Osteocyte (in vitro differentiated cells): Measurements from ENCODE around the gene ABCF2. TPM values are rescaled to one million over a fixed set of nuclear protein-coding genes. Genes with fewer than 3 reads are reported as not detected.

ENCODE experiments used
- DNase-seq: peaks from one replicate; pipeline ENCODE4 v3.0.0; 2021; ENCODE audit warnings: mixed read lengths; ENCODE audit not compliant: unreplicated experiment; ENCODE audit errors: extremely low spot score
- H3K27ac Mint-ChIP-seq: one replicate; pipeline ENCODE4 v1.8.0; 2021; ENCODE audit warnings: mild to moderate bottlenecking, mixed read lengths; ENCODE audit not compliant: unreplicated experiment
- H3K27me3 Mint-ChIP-seq: one replicate; pipeline ENCODE4 v1.8.0; 2021; ENCODE audit warnings: mixed read lengths; ENCODE audit not compliant: unreplicated experiment
- H3K36me3 Mint-ChIP-seq: one replicate; pipeline ENCODE4 v1.8.0; 2021; ENCODE audit warnings: mixed read lengths; ENCODE audit not compliant: unreplicated experiment
- H3K4me1 Mint-ChIP-seq: one replicate; pipeline ENCODE4 v1.8.0; 2021; ENCODE audit warnings: mixed read lengths; ENCODE audit not compliant: unreplicated experiment
- H3K4me3 Mint-ChIP-seq: one replicate; pipeline ENCODE4 v1.8.0; 2021; ENCODE audit warnings: mild to moderate bottlenecking, moderate library complexity, mixed read lengths; ENCODE audit not compliant: unreplicated experiment
- H3K9me3 Mint-ChIP-seq: one replicate; pipeline ENCODE4 v1.8.0; 2021; ENCODE audit warnings: mixed read lengths; ENCODE audit not compliant: unreplicated experiment
- total RNA-seq: library from RNA; stranded (reverse); gene quantifications from 2 replicates; pipeline ENCODE4 v1.2.1, GENCODE V29; 2021
- TF ChIP-seq, protein P1 (sequence below): fragments of 200-600 bp; sonication (generic); IDR thresholded peaks from 2 replicates; pipeline ENCODE4 v1.5.0; 2021; ENCODE audit warnings: antibody characterized with exemption, mild to moderate bottlenecking, moderate library complexity

ABCF2 gene
- total RNA-seq, 1 donor from 2014 or later = 43.9 TPM

GRCh38 chr7:151239837-151240459, 12.9 kb upstream of the ABCF2 start:
- no peak for DNase-seq
- Mint-ChIP-seq H3K27ac (no peak overlapping the region), H3K36me3 (peaks cover 29% of the 10 kb centered on the region), H3K4me3 (no peak overlapping the region), H3K9me3 (no peaks in the 10 kb centered on the region), H3K4me1 (peaks cover 10% of the 10 kb centered on the region), H3K27me3 (no peaks in the 10 kb centered on the region)
- TF ChIP-seq, protein P1, sequence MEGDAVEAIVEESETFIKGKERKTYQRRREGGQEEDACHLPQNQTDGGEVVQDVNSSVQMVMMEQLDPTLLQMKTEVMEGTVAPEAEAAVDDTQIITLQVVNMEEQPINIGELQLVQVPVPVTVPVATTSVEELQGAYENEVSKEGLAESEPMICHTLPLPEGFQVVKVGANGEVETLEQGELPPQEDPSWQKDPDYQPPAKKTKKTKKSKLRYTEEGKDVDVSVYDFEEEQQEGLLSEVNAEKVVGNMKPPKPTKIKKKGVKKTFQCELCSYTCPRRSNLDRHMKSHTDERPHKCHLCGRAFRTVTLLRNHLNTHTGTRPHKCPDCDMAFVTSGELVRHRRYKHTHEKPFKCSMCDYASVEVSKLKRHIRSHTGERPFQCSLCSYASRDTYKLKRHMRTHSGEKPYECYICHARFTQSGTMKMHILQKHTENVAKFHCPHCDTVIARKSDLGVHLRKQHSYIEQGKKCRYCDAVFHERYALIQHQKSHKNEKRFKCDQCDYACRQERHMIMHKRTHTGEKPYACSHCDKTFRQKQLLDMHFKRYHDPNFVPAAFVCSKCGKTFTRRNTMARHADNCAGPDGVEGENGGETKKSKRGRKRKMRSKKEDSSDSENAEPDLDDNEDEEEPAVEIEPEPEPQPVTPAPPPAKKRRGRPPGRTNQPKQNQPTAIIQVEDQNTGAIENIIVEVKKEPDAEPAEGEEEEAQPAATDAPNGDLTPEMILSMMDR = no peak

DNA sequence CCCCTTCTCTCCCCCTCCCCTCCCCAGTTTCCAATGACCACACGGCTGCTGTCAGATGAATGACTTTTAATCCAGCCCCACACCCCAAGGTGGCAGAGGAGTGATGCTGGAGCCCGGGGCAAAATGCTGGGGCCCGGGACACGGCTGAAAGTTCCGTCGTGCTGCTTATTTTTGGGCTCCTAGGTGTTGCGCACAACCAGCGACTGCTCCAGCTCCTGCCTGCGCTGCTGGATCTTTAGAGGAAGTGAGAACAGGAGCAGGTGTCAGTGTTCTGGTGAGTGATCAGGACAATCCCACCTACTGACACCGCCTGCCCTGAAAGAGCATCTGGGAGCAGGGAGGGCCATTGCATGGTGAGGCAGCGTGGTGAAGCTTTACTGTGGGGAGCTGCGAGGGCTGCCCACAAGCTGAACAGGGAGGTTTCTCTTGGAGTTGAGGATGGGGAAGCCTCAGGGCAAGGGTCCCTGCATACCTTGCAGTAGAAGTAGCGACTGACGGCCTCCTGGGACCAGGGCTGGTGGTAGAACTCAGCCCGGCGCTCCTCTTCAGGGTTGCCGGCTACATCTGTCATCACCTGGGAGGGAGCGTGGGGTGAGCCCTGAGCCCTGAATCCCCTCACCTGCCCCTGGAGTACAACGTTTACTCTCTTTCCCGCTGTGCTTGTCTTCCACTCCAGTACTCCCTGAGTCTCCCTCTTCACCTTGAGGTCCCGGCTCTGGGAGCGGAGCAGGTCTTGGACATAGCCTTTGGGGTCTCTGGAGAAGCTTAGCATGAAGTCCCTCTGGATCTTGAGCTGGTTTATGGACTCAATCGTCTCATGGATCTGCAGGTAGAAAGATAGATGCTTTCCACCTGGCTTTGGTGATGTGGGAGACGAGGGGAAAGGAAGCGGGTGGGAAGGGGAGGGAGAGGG, 12.2 kb upstream of the ABCF2 start:
- Mint-ChIP-seq H3K36me3 (peaks cover 29% of the 10 kb centered on the region), H3K4me1 (peaks cover 10% of the 10 kb centered on the region), H3K27ac (no peak overlapping the region), H3K9me3 (no peaks in the 10 kb centered on the region), H3K27me3 (no peaks in the 10 kb centered on the region), H3K4me3 (no peak overlapping the region)
- no peak for DNase-seq
- TF ChIP-seq, protein P1 = no peak

DNA sequence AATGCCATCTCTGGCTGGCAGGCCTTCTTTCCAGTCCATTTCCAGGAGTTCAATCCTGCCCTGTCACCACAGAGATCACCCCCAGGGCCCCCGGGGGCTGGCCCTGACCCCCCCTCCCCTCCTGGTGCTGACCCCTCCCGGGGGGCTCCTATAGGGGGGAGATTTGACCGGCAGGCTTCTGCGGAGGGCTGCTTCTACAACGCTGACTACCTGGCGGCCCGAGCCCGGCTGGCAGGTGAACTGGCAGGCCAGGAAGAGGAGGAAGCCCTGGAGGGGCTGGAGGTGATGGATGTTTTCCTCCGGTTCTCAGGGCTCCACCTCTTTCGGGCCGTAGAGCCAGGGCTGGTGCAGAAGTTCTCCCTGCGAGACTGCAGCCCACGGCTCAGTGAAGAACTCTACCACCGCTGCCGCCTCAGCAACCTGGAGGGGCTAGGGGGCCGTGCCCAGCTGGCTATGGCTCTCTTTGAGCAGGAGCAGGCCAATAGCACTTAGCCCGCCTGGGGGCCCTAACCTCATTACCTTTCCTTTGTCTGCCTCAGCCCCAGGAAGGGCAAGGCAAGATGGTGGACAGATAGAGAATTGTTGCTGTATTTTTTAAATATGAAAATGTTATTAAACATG, 11.3 kb upstream of the ABCF2 start:
- Mint-ChIP-seq H3K27ac (no peak overlapping the region), H3K4me1 (peaks cover 15% of the 10 kb centered on the region), H3K27me3 (no peaks in the 10 kb centered on the region), H3K36me3 (peaks cover 29% of the 10 kb centered on the region), H3K4me3 (no peak overlapping the region), H3K9me3 (no peaks in the 10 kb centered on the region)
- TF ChIP-seq, protein P1 = no peak
- no peak for DNase-seq

- H3K36me3 Mint-ChIP-seq = peaks cover 29% of the 10 kb centered on the region
- H3K4me1 Mint-ChIP-seq = peaks cover 17% of the 10 kb centered on the region
- H3K9me3 Mint-ChIP-seq = no peaks in the 10 kb centered on the region
- no peak overlapping the region for H3K27ac Mint-ChIP-seq
- no peaks in the 10 kb centered on the region for H3K27me3 Mint-ChIP-seq
- H3K4me3 Mint-ChIP-seq = no peak overlapping the region
- no peak for DNase-seq
- TF ChIP-seq, protein P1 = no peak
Observed at GRCh38 chr7:151237244-151238189, 10.5 kb upstream of the ABCF2 start.
